HG03565 (cell line): ENCODE measurements around the gene THSD4.

Experiments used
- ATAC-seq: cut with Tn5 transposase; IDR thresholded peaks from one replicate; pipeline ENCODE4 v1.9.1; 2021; ENCODE audit warnings: mild to moderate bottlenecking, moderate library complexity; ENCODE audit not compliant: unreplicated experiment

Gene THSD4

GRCh38 chr15:71729319-71729718 is 614.0 kb downstream of the THSD4 start:
- ATAC-seq, result no peak

- ATAC-seq, result no peak
Observed at GRCh38 chr15:71730277-71731144, 615.2 kb downstream of the THSD4 start.

- no peak for ATAC-seq
Observed at GRCh38 chr15:71732636-71733035, 617.4 kb downstream of the THSD4 start.

GRCh38 chr15:71733122-71733521 is 617.9 kb downstream of the THSD4 start:
- ATAC-seq, result no peak

GRCh38 chr15:71734709-71735384 is 619.6 kb downstream of the THSD4 start:
- ATAC-seq, result no peak

- no peak for ATAC-seq
Observed at GRCh38 chr15:71735385-71735757, 620.1 kb downstream of the THSD4 start.

GRCh38 chr15:71736286-71736947 is 621.1 kb downstream of the THSD4 start:
- ATAC-seq, result no peak

GRCh38 chr15:71737761-71738160 is 622.5 kb downstream of the THSD4 start:
- no peak for ATAC-seq

- ATAC-seq, result no peak
Observed at GRCh38 chr15:71739355-71739754, 624.1 kb downstream of the THSD4 start.

GRCh38 chr15:71742964-71743363 is 627.7 kb downstream of the THSD4 start:
- no peak for ATAC-seq

GRCh38 chr15:71743861-71744382 is 628.7 kb downstream of the THSD4 start:
- ATAC-seq, result no peak

- ATAC-seq, result no peak
Observed at GRCh38 chr15:71746719-71747118, 631.4 kb downstream of the THSD4 start.

- no peak for ATAC-seq
Observed at GRCh38 chr15:71747128-71748083, 632.1 kb downstream of the THSD4 start.

GRCh38 chr15:71748293-71748718 is 633.0 kb downstream of the THSD4 start:
- no peak for ATAC-seq

GRCh38 chr15:71749500-71749899 is 634.2 kb downstream of the THSD4 start:
- ATAC-seq, result no peak

- no peak for ATAC-seq
Observed at GRCh38 chr15:71752128-71752527, 636.9 kb downstream of the THSD4 start.

- no peak for ATAC-seq
Observed at GRCh38 chr15:71752604-71753289, 637.5 kb downstream of the THSD4 start.

- ATAC-seq, result no peak
Observed at GRCh38 chr15:71753346-71753745, 638.1 kb downstream of the THSD4 start.

GRCh38 chr15:71754660-71755059 is 639.4 kb downstream of the THSD4 start:
- no peak for ATAC-seq
